Femur (tissue), 1 donor: Measurements from ENCODE around the gene ZFHX3.
A peak's percentile ranks its signal among the peaks of the same experiment; 100 is the strongest.

ENCODE experiments used
- DNase-seq: peaks from one replicate; pipeline ENCODE4 v3.0.0-alpha.2; 2017

The ZFHX3 gene

DNA sequence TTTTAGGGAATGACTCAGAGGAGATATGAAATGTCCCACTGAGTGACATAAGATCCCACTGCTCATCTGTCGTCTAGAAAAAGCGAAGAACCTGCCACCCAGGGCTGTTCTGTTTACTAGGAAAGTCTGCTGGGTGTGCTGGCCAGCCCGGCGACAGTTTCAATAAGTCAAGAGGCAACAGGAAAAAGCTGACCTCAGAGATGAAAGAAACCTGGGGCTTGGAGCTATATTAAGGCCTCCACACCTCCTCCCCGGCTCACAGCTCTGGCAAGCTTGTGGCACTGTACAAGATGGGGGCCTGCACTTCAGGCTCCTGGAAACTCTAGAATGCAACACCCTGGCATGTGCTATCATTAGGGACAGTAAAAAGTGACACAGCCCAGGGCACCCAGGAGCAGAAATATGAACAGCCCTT is 10.6 kb downstream of the ZFHX3 start:
- DNase-seq, result peak; percentile 41

- no peak for DNase-seq
Measured at GRCh38 chr16:73036074-73036826, 11.7 kb downstream of the ZFHX3 start.

DNA sequence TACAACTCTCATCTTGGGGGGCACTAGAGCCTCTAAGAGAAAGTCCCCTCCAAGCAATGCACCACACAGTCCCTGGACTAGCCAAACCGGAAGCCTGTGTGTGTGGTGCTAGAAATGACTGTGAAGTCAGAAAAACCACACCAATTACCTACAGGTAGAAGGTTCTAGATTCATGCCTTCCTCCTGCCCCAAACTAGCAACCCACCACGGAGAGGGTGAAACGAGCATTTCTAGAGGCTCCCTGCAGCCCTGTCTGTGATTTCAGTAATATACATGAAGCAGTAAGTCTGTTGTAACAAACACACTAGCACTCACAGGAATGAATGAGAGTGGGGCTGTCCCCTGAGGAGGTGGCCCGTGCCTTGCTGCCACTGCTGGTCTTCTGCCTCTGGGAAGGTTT is 13.6 kb downstream of the ZFHX3 start:
- DNase-seq, result no peak

DNA sequence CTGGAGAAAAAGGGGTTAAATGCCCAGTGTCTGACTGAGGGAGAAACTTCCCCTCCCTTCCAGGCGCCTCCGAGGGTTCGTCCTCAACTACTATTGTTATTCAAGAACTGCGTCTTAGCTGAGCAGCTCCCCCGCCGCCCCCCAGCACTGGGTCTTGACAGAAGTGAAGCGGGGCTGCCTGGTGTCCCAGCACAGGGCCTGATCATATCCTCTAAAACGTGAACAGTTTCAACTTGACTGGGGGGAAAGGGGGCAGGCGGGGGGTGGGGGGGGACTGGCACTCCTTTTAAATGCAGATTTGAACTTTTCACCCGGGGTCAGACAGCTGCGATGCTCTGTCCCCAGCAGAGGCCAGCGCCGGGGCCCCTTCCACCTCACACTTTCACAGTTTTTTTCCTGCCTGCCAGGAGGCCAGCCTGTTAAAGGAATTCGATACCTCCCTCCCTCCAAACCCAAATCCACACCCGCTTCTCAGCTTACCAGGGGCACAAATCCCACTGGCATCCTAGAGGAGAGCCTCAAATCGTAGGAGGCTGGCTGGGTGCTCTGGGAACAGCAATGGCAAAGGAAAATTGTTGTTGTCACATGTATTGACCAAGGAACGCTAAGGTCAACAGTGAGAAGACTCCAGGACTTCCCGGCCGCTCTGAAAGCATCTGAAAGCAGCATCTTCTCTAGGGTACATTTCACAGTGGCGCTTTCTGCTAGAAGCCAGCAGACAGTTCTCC is 14.5 kb downstream of the ZFHX3 start:
- peak; percentile 50 for DNase-seq

- DNase-seq, result no peak
Measured at GRCh38 chr16:73032541-73033270, 15.2 kb downstream of the ZFHX3 start.

GRCh38 chr16:73031984-73032383 is 15.9 kb downstream of the ZFHX3 start:
- no peak for DNase-seq

- DNase-seq, result no peak
Measured at GRCh38 chr16:73031155-73031866, 16.6 kb downstream of the ZFHX3 start.

GRCh38 chr16:73028721-73029361 is 19.1 kb downstream of the ZFHX3 start:
- no peak for DNase-seq

- DNase-seq, result no peak
Measured at GRCh38 chr16:73028263-73028662, 19.7 kb downstream of the ZFHX3 start.

GRCh38 chr16:73027685-73028111 is 20.2 kb downstream of the ZFHX3 start:
- no peak for DNase-seq

DNA sequence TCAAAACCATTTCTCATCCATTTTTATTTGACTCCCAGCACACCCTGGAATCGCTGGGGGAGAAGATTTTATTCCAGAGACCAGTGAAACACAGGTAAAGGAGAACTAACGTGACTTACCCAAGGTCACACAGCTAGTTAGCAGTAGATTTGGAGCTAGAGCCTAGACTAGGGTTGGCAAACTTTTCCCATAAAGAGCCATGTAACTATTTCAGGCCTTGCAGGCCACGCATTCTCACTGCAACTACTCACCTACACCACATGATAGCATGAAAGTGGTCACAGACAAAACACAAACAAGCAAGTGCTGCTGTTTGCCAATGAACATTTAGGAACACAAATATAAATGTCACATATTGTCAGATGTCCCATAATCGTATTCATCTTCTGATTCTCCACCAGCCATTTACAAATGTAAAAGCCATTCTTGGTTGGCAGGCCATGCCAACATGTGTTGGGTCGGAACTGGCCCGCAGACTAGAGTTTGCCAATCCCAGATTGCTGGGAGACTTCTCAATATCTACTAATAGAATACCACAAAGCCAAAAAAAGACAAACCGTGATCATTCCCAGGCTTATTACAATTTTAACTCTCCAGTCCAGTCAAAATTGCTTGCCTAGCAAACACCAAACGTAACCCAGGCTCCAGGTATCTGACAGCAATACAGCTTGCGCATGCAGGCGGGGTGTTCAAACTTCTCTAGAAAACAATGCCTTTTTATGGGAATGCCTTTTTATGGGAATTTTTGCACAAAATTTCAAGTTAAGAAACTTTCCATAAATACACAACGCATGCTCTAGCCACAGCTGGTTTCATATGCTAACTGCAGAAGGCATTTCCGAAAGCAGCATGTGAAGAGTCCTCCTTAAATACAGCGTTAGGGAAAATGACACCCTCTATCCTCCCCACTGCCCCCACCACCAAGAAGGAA is 20.9 kb downstream of the ZFHX3 start:
- DNase-seq, result no peak

- no peak for DNase-seq
Measured at GRCh38 chr16:73025856-73026210, 22.1 kb downstream of the ZFHX3 start.

DNA sequence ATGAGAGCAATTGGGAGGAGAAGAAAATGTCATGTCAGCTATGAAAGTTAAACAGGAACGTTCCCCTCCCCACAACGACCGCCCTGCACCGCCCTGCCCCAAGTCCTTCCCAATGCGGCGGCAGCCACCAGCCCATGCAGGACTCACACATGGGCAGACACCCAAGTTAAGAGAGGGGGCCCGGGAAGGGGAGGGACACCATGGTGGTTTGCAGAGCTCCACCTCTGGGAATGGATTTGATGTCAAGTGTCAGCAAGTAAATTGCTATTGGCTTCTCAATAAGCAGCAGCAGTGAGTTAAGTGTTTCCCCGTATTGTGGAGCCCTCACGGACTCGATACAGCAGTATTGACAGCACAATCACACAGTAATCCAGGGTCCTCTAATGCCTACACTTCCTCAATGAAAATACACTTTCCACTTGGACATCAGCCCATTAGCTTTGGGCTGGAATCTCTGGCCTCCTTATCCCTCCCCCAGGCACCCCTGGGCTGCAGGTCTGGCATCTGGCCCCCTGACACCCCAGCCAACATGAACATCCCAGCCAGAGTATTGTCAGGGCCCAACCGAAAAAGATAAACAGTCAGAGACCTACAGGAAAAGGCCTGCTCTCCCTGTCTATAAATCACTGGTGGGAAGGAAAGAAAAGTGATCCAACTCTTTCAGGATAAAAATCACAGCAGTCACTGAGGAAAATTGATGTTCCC is 22.6 kb downstream of the ZFHX3 start:
- DNase-seq, result peak; percentile 68

- no peak for DNase-seq
Measured at GRCh38 chr16:73024571-73025105, 23.3 kb downstream of the ZFHX3 start.

- DNase-seq, result no peak
Measured at GRCh38 chr16:73023752-73024570, 24.0 kb downstream of the ZFHX3 start.

DNA sequence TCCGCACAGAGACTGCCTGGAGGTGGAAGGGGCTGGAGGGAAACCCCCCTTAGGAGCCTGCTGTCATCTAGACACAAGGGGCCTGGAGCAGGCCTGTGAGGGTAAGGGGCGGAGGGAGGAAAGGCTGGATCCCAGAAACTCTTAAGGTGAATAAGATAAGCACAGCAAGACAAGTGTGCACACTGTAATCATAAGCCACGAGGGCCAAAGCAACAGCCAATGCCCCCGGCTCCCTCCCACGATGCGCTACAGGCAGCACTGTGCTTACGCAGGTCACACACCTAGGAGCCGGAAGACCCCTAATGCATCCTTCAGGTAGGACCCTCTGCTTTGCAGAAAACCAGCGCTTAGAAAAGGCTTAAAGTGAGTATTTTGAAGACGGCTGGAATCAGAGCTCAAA is 24.6 kb downstream of the ZFHX3 start:
- no peak for DNase-seq

DNA sequence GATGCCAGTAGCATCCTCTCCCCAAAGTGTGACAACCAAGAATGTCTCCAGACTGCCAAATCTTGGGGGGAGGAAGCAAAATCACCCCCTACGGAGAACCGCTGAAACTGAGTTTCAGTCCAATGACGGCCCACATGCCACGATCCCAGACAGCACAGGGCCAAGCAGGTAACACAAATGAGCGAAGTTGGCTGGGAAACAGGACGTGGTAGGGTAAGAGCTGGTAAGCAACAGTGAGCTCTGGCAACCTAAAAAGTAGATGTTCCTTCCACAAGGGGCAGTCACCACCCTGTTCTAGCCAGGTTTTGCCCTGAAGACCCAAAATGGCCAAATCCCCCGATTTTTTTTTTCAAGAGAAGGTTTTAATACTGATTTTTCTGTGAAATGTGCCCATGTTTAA is 25.4 kb downstream of the ZFHX3 start:
- no peak for DNase-seq

- DNase-seq, result no peak
Measured at GRCh38 chr16:73021866-73022495, 25.9 kb downstream of the ZFHX3 start.

DNA sequence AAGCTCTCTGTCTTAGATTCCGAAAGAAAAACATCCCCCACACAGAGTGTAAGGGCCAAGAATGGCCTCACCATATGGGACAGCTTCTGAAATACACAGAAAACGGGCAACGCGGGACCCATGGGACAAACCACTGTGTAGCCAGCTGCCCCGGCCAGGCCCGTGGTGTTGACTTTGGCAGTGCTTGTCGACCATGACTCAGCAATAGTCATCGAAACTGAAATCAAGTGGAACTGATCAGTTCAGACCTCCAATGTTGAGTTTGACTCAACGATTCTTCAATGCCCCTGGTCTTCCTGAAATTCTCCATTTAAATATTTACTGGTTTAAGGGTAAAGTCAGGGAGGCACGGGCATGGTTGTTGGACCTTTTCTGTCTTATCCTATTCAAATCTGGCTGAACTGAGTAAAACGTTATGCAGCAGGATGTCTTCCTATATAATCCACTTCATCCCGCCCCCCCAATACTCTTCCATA is 27.5 kb downstream of the ZFHX3 start:
- peak; percentile 68 for DNase-seq
